HEK293 (cell line): ENCODE data around the gene BNC1.

ENCODE experiments used
- CTCF ChIP-seq: fragments of 450-650 bp; formaldehyde crosslinking; IDR thresholded peaks from 2 replicates; pipeline ENCODE4 v1.5.1; 2016; ENCODE audit warnings: missing biosample characterization, missing genetic modification characterization
- MYNN ChIP-seq: fragments of 450-650 bp; formaldehyde crosslinking; IDR thresholded peaks from 2 replicates; pipeline ENCODE4 v1.5.1; 2016; ENCODE audit warnings: missing biosample characterization, missing genetic modification characterization, borderline replicate concordance
- PRDM1 ChIP-seq: fragments of 450-650 bp; formaldehyde crosslinking; IDR thresholded peaks from 2 replicates; pipeline ENCODE4; 2016; ENCODE audit warnings: missing biosample characterization, missing genetic modification characterization
- ZFP3 ChIP-seq: fragments of 450-650 bp; formaldehyde crosslinking; IDR thresholded peaks from 2 replicates; pipeline ENCODE4 v1.5.1; 2016; ENCODE audit warnings: low read depth, missing biosample characterization, missing genetic modification characterization
- ZNF121 ChIP-seq: fragments of 450-650 bp; formaldehyde crosslinking; IDR thresholded peaks from 2 replicates; pipeline ENCODE4 v1.5.1; 2016; ENCODE audit warnings: missing biosample characterization, missing genetic modification characterization
- ZNF274 ChIP-seq, 2 experiments: fragments of 200-500 bp in 1 of 2; fragments of 450-650 bp in 1 of 2; sonication (Bioruptor generic) in 1 of 2; formaldehyde crosslinking in 1 of 2; IDR thresholded peaks; 2 replicates each; pipeline versions ENCODE4 v1.5.1 to v1.6.1; 2014 to 2016; ENCODE audit warnings: borderline replicate concordance in 1 of 2, inconsistent platforms in 1 of 2, low read length in 1 of 2, missing biosample characterization in 1 of 2, missing genetic modification characterization in 1 of 2
- ZNF280D ChIP-seq: fragments of 450-650 bp; formaldehyde crosslinking; IDR thresholded peaks from 2 replicates; pipeline ENCODE4 v1.5.1; 2016; ENCODE audit warnings: missing biosample characterization, missing genetic modification characterization
- ZNF513 ChIP-seq: fragments of 450-650 bp; IDR thresholded peaks from 2 replicates; pipeline ENCODE4 v1.5.1; 2018; ENCODE audit warnings: missing biosample characterization, missing genetic modification characterization
- ZNF555 ChIP-seq: fragments of 450-650 bp; formaldehyde crosslinking; conservative IDR thresholded peaks from 2 replicates; pipeline ENCODE4 v1.5.1; 2017; ENCODE audit warnings: missing biosample characterization, mild to moderate bottlenecking, missing genetic modification characterization, inconsistent platforms
- ZNF571 ChIP-seq: fragments of 450-650 bp; formaldehyde crosslinking; IDR thresholded peaks from 2 replicates; pipeline ENCODE4 v1.5.0; 2017; ENCODE audit warnings: missing biosample characterization, missing genetic modification characterization
- ZSCAN30 ChIP-seq: fragments of 450-650 bp; IDR thresholded peaks from 2 replicates; pipeline ENCODE4 v1.5.1; 2018; ENCODE audit warnings: missing biosample characterization, mild to moderate bottlenecking, missing genetic modification characterization, moderate library complexity
- TF ChIP-seq, protein P1 (sequence below): fragments of 450-650 bp; formaldehyde crosslinking; IDR thresholded peaks from 2 replicates; pipeline ENCODE4 v1.5.1; 2016; ENCODE audit warnings: missing biosample characterization, missing genetic modification characterization, low read depth

DNA sequence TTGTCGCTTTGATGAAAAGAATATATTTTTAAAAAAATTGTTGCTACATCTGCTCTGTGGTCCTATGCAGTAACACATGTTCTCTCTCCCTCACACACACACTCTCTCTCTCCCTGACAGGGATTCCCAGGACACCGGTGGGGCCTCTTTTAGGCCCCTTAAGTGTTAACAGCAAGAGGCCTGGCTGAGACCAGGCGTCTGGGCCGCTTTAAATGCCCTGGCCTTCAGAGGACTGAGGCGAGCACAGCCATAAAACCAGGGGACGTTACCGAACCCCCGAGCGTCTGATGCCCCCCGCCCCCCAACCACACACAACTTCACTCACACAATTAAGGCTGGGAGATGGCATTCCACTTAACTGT, 1.7 kb downstream of the BNC1 start:
- TF ChIP-seq CTCF (tag by site-specific recombination), result no peak
- TF ChIP-seq, protein P1, sequence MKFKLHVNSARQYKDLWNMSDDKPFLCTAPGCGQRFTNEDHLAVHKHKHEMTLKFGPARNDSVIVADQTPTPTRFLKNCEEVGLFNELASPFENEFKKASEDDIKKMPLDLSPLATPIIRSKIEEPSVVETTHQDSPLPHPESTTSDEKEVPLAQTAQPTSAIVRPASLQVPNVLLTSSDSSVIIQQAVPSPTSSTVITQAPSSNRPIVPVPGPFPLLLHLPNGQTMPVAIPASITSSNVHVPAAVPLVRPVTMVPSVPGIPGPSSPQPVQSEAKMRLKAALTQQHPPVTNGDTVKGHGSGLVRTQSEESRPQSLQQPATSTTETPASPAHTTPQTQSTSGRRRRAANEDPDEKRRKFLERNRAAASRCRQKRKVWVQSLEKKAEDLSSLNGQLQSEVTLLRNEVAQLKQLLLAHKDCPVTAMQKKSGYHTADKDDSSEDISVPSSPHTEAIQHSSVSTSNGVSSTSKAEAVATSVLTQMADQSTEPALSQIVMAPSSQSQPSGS, result no peak
- TF ChIP-seq PRDM1 (tag by site-specific recombination), result no peak
- no peak for TF ChIP-seq ZNF555 (tag by site-specific recombination)
- no peak for TF ChIP-seq ZFP3 (tag by site-specific recombination)
- TF ChIP-seq MYNN (tag by site-specific recombination), result no peak
- no peak for TF ChIP-seq ZNF121
- TF ChIP-seq ZNF571 (tag by site-specific recombination), result no peak
- TF ChIP-seq ZNF280D (tag by site-specific recombination), result no peak
- no peak for TF ChIP-seq ZNF513 (tag by site-specific recombination)
- no peak for TF ChIP-seq ZSCAN30 (tag by site-specific recombination)
- TF ChIP-seq ZNF274 (IDR thresholded peaks at IDR 0.05; ENCODE audit: low read length), result no peak
- no peak for TF ChIP-seq ZNF274 (tag by site-specific recombination; IDR thresholded peaks at IDR 0.05; ENCODE audit: borderline replicate concordance)
